ENCODE measurements around the gene BPIFA2. TPM values are rescaled to one million over a fixed set of nuclear protein-coding genes. Genes with fewer than 3 reads are reported as not detected.

The BPIFA2 gene
- polyA plus RNA-seq, 1 donor from 2014 or later: not detected

GRCh38 chr20:33188421-33188820 is 20.5 kb downstream of the BPIFA2 start:
- H4K20me1 ChIP-seq (ENCODE audit: insufficient read depth): no peaks in the 10 kb centered on the region
- H3K9ac ChIP-seq (ENCODE audit: low read length): no peak overlapping the region
- no peaks in the 10 kb centered on the region for H3K79me2 ChIP-seq (replicated peaks; ENCODE audit: insufficient read depth, low read length)
- H3K4me3 ChIP-seq (ENCODE audit: low read length): no peak overlapping the region
- H3K27me3 ChIP-seq (ENCODE audit: insufficient read depth, low read depth, low read length): no peaks in the 10 kb centered on the region
- H3K36me3 ChIP-seq (ENCODE audit: insufficient read depth, low read length): no peaks in the 10 kb centered on the region
- H2AFZ ChIP-seq (ENCODE audit: low read depth, low read length): no peak overlapping the region
- H3K4me2 ChIP-seq (ENCODE audit: low read length): no peak overlapping the region
- H3K27ac ChIP-seq (ENCODE audit: low read length): no peak overlapping the region
- H3F3A ChIP-seq (ENCODE audit: insufficient read depth, low read length, poor library complexity, severe bottlenecking): no peaks in the 10 kb centered on the region
- no peaks in the 10 kb centered on the region for H3K9me3 ChIP-seq (ENCODE audit: low read length)
- TF ChIP-seq MXI1 (conservative IDR thresholded peaks at IDR 0.05; ENCODE audit: poor library complexity, severe bottlenecking): no peak
- TF ChIP-seq EZH2 (IDR thresholded peaks at IDR 0.05; ENCODE audit: borderline replicate concordance, insufficient read depth, low read length, poor library complexity, severe bottlenecking): no peak
- TF ChIP-seq TAF1 (IDR thresholded peaks at IDR 0.05; ENCODE audit: low read depth): no peak
- no peak for TF ChIP-seq CTCF (IDR thresholded peaks at IDR 0.05; ENCODE audit: poor library complexity, severe bottlenecking)
- no peak for TF ChIP-seq POLR2AphosphoS5 (IDR thresholded peaks at IDR 0.05)
- no peaks in the 10 kb centered on the region for H3K9me2 ChIP-seq (ENCODE audit: insufficient read depth, low read length)

- no peaks in the 10 kb centered on the region for H3K9me3 ChIP-seq (ENCODE audit: low read length)
- H3K4me2 ChIP-seq (ENCODE audit: low read length): no peak overlapping the region
- no peaks in the 10 kb centered on the region for H3K36me3 ChIP-seq (ENCODE audit: insufficient read depth, low read length)
- H2AFZ ChIP-seq (ENCODE audit: low read depth, low read length): no peak overlapping the region
- no peak overlapping the region for H3K4me3 ChIP-seq (ENCODE audit: low read length)
- no peaks in the 10 kb centered on the region for H3K27me3 ChIP-seq (ENCODE audit: insufficient read depth, low read depth, low read length)
- no peak for TF ChIP-seq POLR2AphosphoS5 (IDR thresholded peaks at IDR 0.05)
- no peak for TF ChIP-seq RAD21 (conservative IDR thresholded peaks at IDR 0.05)
- no peak for TF ChIP-seq SMC3 (conservative IDR thresholded peaks at IDR 0.05; ENCODE audit: poor library complexity)
- TF ChIP-seq TAF1 (IDR thresholded peaks at IDR 0.05; ENCODE audit: low read depth): no peak
- TF ChIP-seq REST (IDR thresholded peaks at IDR 0.05; ENCODE audit: borderline replicate concordance): no peak
- no peak overlapping the region for H3K27ac ChIP-seq (ENCODE audit: low read length)
- H4K20me1 ChIP-seq (ENCODE audit: insufficient read depth): no peaks in the 10 kb centered on the region
- H3K79me2 ChIP-seq (replicated peaks; ENCODE audit: insufficient read depth, low read length): no peaks in the 10 kb centered on the region
- H3F3A ChIP-seq (ENCODE audit: insufficient read depth, low read length, poor library complexity, severe bottlenecking): no peaks in the 10 kb centered on the region
- no peak overlapping the region for H3K9ac ChIP-seq (ENCODE audit: low read length)
- H3K9me2 ChIP-seq (ENCODE audit: insufficient read depth, low read length): no peaks in the 10 kb centered on the region
These were observed 23.5 kb downstream of the BPIFA2 start for GRCh38 chr20:33191484-33191883.

- TF ChIP-seq CTCF (IDR thresholded peaks at IDR 0.05; ENCODE audit: poor library complexity, severe bottlenecking) (no peak), SMC3 (conservative IDR thresholded peaks at IDR 0.05; ENCODE audit: poor library complexity) (no peak), EZH2 (IDR thresholded peaks at IDR 0.05; ENCODE audit: borderline replicate concordance, insufficient read depth, low read length, poor library complexity, severe bottlenecking) (no peak), TAF1 (IDR thresholded peaks at IDR 0.05; ENCODE audit: low read depth) (no peak), POLR2AphosphoS5 (IDR thresholded peaks at IDR 0.05) (no peak), MXI1 (conservative IDR thresholded peaks at IDR 0.05; ENCODE audit: poor library complexity, severe bottlenecking) (no peak)
- H3K27me3 ChIP-seq (ENCODE audit: insufficient read depth, low read depth, low read length): no peaks in the 10 kb centered on the region
These were observed 24.0 kb downstream of the BPIFA2 start for GRCh38 chr20:33191955-33192354.

More at GRCh38 chr20:33191955-33192354, 24.0 kb downstream of the BPIFA2 start:
- Histone ChIP-seq H3K9ac (ENCODE audit: low read length) (no peak overlapping the region), H3K27ac (ENCODE audit: low read length) (no peak overlapping the region), H3K79me2 (replicated peaks; ENCODE audit: insufficient read depth, low read length) (no peaks in the 10 kb centered on the region), H2AFZ (ENCODE audit: low read depth, low read length) (no peak overlapping the region), H3K4me2 (ENCODE audit: low read length) (no peak overlapping the region), H3F3A (ENCODE audit: insufficient read depth, low read length, poor library complexity, severe bottlenecking) (no peaks in the 10 kb centered on the region), H3K36me3 (ENCODE audit: insufficient read depth, low read length) (no peaks in the 10 kb centered on the region), H3K9me2 (ENCODE audit: insufficient read depth, low read length) (no peaks in the 10 kb centered on the region), H3K9me3 (ENCODE audit: low read length) (no peaks in the 10 kb centered on the region), H4K20me1 (ENCODE audit: insufficient read depth) (no peaks in the 10 kb centered on the region), H3K4me3 (ENCODE audit: low read length) (no peak overlapping the region)
